SH-SY5Y (cell line): ENCODE data around the gene SEZ6L2.

Source experiments
- GATA2 ChIP-seq: IDR thresholded peaks from 2 replicates; pipeline ENCODE4 v1.6.1; 2011; ENCODE audit warnings: mild to moderate bottlenecking, low read depth, low read length
- GATA3 ChIP-seq: IDR thresholded peaks from 2 replicates; pipeline ENCODE4 v1.6.1; 2011; ENCODE audit warnings: low read depth, mild to moderate bottlenecking, low read length, moderate library complexity

- no peak for TF ChIP-seq GATA3
- no peak for TF ChIP-seq GATA2
Measured at GRCh38 chr16:29907973-29908372, 8.6 kb upstream of the SEZ6L2 start.
